Medulla oblongata (tissue), 1 donor: ENCODE results near the gene GPSM1.
"Not testable (repeated sequence)": the region's sequence is repeated elsewhere in the genome, so short reads cannot be mapped to it uniquely, and the experiment has no call there.

Experiments used
- DNase-seq: peaks from one replicate; pipeline ENCODE4 v3.0.0-alpha.2; 2015; ENCODE audit errors: extremely low spot score

GPSM1 gene

DNA sequence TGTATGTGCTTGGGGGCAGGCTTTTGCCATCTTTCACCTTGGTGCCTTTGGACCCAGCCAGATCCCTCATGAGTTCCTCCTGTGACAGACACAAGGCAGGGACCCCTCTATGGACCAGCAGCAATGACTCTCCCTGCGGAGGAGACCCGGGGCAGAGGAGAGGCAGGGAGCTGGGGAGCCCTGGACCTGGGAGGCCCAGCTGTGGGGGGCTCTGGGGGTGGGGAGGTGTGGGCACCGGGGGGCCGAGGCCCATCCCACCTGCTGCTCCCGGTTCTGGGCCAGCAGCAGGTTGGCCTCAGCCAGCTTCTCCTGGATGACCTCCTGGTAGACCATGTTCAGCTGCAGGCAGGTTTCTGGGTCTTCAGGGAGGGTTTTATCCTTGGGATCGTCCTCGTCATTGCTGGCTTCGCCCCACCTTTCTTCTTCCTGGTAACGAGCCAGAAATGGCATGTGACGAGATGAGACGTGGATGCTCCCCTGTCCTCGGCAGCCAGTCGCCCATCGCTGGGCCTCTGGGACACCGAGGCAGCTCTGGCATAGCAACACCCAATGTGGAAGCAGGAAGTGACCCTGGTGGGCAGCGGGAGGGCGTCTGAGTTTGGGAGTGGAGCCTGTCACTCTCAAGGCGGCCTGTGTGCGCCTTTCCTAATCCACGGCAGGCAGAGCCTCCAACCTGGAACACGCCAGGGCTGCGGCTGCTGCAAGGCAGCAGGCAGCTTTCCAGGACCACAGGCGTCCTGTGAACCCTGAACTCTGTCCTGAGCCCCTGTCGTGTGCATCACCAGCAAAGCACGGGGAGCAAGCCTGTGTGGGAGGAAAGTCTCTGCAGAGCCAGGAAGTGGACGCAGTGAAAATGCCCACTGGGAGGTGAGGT is 68.2 kb downstream of the GPSM1 start:
- no peak for DNase-seq

DNA sequence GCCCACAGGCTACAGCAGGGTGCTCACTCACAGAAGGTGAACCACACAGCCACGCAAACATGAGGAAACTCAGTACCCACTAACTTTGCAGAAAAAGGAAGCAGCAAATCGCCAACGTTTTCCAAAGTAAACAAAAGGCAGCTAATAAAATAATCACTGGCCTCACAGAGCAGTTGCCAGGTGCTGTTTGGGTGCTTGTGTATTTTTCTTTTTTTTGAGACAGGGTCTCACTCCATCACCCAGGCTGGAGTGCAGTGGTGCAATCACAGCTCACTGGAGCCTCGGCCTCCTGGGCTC is 68.8 kb downstream of the GPSM1 start:
- no peak for DNase-seq

DNA sequence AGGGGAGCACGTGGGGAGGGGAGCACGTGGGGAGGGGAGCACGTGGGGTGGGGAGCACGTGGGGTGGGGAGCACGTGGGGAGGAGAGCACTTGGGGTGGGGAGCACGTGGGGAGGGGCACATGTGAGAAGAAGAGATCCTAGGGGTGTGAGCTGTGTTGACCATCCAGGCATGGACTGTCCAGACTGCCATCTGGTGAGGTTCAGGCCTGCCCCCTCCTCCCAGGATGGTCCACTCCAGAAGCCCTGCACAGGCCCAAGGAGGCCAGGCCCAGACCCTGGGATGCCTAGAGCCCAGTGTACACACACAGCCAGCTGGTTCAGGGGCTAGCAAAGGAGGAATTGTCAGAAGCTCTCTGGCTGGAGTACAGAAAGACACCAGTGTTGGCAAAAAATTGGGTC is 70.3 kb downstream of the GPSM1 start:
- no peak for DNase-seq

DNA sequence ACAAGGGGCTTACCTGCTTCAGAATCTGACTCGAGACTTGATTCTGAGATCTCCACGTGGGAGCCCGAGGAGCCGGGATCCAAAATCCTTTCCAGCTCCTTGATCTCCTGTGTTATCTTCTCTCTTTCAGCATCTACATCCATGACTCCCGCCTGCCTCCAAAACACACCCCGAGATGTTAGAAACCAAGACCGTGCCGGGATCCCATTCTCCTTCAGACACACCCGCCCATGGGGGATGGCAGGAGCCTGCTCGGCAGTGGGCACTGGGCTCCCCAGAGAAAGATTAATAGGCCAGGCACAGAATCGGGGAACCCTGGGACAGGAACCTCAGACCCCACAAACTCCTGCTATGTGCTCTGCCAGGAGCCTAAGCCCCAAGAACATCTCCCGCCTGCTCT is 70.9 kb downstream of the GPSM1 start:
- DNase-seq = no peak

DNA sequence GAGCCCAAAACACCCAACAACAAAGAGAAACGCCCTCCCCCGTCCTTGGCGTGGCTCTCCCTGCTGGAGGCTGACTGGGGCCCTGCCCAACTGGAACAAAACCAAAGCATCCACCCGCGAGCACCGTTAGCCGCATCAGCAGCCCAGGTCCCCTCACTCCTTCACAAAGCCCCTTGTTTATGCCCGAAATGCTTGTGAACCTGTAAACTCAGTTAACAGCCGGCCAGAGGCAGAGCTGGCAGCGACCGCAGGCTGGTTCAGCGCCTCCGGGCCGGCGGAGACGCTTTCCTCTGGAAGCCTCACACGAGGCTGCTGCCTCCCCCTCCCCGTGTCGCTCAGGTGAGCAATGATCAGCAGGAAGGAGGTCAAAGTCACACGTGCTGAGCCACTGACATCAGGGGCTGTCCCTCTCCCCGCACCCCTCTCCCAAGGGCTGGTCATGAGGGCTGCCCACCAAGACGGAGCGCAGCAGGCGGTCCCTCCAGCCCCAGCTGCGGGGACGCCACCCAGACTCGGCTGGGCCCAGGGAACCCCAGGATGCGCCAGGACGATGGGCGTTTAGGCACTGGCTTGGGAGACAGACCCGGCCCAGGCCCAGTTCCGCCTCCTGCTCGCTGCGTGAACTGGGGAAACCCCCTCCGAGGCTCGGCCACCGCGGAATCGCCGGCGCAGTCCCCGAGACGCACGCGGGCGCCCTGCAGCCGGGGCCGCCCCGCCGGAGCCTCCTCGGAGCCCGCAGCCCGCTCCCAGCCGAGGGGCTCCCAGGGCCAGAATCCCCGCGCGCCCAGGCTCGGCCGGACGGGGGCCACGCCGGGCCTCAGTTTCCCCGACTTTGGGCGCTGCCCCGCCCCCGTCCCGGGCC is 72.1 kb downstream of the GPSM1 start:
- no peak for DNase-seq

DNA sequence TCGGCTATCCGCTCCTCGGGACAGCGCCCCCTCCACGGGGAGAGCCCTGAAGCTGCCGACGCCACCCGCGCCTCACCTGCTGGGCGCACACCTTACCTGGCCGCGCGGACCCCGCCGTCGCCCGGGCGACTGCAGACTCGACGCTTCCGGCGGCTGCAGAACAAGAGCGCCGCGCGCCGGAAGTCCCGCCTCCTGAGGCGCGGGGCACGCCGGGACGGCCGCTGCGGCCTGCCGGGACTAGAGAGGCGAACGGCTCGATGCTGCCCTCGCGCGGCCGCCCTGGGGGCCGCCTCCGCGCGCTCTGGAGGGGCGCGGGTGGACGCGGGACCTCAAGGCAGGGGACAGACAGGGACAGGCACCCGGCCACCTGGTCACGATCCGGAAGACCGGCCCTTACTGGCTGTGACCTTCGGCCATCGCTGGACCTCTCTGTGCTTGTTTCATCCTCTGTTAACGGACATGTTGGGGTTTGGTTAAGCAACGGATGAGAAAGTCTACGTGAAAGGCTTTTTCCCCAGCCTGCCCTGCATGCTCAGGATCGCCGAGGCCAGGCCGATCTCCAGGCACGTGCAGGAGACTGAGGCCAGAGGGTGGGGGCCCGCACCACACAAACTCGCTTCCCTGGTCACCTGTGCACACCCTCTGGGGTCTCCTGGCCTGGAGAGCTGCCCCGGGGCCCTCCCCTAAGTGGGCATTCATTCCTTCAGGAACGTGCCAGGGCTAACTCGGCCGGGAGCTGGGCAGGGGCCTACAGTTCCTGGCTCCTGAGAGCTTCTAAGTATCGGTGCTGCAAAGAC is 72.9 kb downstream of the GPSM1 start, which contains the start of gene SNAPC4:
TSS of gene SNAPC4 (minus strand) at position 133 of the 797 bp plus-strand sequence. CDS start 1,742 bp downstream, outside the sequence.
- DNase-seq = peak; percentile 85

DNA sequence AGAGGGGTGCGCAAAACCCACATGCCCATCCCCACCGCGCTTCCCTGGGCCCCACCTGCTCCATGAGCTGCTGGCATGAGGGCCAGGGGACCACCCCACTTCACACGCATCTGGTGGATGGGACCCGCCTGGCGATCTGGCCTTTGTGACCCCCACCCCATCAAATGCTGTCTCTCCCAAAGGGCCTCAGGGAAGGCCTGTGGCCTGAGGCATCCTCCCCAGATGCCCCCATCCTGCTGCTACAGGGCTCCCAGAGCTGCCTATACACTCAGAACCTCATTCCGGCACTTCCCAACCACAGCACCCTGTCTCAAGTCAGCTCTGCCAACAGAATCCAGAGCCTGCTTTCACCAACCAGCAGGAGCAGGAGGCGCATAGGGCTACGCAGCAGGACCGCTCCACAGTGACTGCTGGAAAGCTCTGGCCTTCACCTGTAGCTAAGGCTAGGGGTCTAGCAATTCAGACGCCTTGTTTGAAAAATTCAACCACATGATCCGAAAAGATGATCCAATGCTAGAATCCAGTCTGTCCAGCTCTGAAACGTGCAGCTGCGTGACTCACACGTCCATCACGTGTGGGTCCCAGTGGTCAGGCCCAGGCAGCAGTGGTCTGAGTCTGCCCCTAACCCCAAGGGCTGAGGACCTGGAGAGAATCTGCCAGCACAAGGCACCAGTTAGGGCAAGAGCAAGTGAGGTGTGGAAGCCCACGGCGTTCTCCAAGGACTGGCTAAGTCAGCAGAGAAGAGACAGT is 74.0 kb downstream of the GPSM1 start:
- no peak for DNase-seq

DNA sequence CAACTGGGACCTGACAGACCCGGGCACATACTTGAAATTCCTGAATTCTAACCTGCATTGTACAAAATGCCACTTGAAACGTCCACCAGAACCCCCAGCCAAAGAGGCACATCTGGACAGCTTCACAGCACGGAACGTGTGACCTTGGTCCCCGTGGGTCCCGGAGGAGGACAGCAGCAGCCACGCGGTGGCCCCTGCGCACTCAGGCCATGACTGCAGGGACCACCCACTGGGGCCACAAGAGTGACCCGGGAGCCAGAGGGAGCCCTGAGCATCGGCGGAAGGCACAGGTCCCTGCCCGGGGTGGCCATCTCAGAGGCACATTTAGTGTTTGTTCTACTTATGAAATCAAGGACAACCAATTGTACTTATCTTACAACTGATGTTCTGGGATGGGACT is 74.7 kb downstream of the GPSM1 start:
- no peak for DNase-seq

DNA sequence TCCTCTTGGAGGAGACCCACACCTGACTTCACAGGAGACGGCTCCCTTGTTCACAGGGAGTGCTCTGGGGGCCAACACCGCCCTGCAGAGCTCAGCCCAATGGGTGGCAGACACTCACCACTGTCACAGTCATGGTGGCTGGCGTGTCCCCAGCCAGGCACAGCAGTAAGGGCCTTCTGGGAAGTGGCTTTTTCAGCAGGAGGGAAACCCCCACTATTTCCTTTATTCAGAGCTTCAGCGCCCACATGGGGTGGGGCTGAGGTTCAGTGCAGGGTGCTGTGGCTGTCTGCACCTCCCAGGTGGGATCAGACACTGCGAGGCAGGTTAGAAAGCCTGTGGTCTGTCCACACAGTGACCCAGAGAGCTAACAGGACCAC is 76.2 kb downstream of the GPSM1 start:
- DNase-seq = no peak

DNA sequence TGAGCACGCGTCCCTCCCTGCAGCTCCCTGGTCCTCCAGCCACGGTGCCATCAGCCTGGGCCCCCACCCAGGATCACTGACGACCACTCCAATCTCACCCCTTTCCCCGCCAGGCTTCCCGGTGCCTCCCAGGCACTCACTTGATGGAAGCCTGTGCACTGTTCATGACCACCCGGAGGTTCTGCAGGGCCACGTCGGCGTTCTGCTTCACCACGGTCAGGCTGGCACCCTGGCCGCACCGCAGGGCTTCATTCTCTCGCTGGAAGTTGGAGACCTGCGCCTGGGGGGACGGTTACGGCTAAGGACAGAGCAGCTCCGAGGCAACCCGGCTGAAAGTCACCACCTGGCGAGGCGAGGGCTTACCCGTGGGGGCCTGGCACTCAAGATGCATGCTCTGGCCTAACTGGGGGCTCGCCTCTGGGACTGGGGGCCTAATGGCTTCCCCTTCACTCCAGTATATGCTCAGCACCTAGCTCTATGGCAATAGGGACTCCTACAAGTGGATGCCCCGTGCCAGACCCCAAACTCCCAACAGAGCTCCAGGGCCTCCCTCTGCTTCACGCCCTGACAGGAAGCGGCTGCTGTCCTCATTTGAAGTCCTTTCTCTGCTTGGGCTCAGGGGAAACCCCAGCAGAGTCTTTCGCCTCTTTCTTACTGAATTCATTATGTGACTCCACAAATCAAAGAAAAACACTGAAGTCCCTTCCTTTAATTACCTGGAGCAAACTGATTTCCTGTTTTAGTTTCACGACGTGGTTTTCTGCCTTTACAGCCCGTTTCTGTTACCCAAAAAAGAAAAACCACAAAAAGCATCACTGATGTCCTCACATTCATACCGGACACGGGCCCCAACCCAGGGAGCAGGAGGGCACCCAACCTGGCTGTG is 76.8 kb downstream of the GPSM1 start:
- no peak for DNase-seq

DNA sequence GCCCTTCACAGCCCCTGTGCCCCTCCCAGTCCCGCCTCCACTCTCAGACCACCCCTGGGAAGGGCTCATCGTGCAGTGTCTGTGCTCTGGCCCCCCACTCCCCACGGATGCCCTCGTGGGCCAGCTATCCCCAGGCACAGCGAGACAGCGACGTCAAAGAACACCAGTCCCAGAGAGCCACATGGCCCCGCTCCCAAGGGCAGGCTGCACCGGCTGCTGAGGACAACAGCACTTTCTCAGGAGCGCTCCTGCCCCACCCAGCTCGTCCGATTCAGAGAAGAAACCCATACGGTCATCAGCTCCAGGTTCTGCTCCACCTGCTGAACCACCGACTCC is 77.4 kb downstream of the GPSM1 start:
- DNase-seq = no peak

DNA sequence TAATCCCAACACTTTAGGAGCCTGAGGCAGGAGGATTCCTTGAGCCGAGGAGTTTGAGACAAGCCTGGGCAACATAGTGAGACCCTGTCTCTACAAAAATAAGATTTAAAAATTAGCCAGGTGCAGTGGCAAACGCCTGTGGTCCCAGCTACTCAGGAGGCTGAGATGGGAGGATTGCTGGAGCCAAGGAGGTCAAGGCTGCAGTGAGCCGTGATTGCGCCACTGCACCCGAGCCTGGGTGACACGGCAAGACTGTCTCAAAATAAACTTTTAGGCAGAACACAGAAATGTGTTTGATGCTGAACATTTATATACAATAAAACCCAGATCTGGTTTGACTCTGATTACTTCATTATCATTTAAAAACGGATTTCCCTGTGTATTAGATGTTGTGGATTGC is 78.1 kb downstream of the GPSM1 start:
- DNase-seq = no peak

DNA sequence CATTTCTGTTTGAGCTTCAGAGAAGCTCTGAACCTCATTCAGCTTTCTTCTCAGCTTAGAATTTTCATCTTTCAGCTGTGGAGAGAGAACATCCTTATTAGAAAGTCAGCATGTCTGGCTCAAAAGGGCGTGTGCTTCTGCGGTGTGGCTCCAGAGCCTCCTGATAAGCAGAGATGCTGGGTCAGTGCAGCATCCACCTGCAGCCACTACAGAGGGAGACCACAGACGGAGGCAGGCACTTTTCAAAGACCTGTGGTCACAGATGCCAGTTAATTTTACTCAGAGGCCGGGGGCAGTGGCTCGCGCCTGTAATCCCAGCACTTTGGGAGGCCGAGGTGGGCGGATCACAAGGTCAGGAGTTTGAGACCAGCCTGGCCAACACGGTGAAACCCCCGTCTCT is 78.6 kb downstream of the GPSM1 start:
- not testable (repeated sequence) for DNase-seq

DNA sequence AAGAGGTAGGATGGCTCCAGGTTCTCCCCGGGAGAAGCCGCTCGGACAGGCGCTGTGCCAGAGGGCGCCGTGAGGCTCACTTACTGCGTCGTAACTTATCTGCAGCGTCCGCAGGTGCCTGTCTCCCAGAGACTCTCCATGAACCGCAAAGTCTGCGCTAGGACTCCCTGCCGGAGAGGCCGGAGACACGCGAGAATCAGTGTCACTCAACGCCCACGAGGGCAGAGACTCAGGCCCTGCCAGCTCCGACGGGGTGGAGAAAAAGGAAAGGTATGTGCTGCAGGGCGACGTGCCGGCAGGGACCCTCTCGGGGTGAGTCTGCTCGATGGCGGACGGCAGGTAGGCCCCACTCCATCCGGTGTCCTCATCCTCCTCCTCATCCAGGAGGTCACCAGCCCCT is 79.7 kb downstream of the GPSM1 start:
- DNase-seq = not testable (repeated sequence)

DNA sequence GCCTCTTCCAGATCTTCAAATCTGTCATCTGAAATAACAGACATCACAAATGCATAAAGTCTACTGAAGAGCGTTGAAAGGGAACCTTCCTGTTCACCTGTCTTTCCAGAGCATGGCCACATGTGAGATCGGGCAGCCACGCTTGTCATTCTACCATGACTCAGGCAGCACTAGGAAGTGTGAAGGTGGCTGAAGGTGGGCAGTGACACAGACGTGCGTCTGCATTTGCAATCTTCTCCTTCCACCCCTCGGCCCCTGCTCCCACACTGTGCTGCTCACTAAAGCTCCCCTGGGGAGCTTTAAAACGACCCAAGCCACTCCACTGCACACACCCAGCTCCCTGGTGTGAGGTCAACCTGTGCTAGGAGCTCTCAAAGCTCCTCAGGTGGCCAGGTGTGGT is 80.6 kb downstream of the GPSM1 start:
- DNase-seq = no peak
